ENCODE measurements around the gene TNK1. TPM values are rescaled to one million over a fixed set of nuclear protein-coding genes. Genes with fewer than 3 reads are reported as not detected.
A peak's percentile ranks its signal among the peaks of the same experiment; 100 is the strongest.
"Not testable (repeated sequence)": the region's sequence is repeated elsewhere in the genome, so short reads cannot be mapped to it uniquely, and the experiment has no call there.

TNK1 gene
- 2.6 and 4.5 TPM in 2 replicates for total RNA-seq (2014; rRNA removed; shearing (Covaris generic))

- DNase-seq (ENCODE audit: low read depth) = peak; percentile 29
Observed at GRCh38 chr17:7380855-7381683, at the start of gene TNK1. Gene TNK1, plus strand, starts transcription at chr17:7381089. Its CDS starts 1,838 bp downstream, at chr17:7382927.

- DNase-seq (ENCODE audit: low read depth) = no peak
Observed at GRCh38 chr17:7332111-7332510, 48.8 kb upstream of the TNK1 start.

- DNase-seq (ENCODE audit: low read depth) = not testable (repeated sequence)
Observed at GRCh38 chr17:7332600-7333069, 48.3 kb upstream of the TNK1 start.

DNA sequence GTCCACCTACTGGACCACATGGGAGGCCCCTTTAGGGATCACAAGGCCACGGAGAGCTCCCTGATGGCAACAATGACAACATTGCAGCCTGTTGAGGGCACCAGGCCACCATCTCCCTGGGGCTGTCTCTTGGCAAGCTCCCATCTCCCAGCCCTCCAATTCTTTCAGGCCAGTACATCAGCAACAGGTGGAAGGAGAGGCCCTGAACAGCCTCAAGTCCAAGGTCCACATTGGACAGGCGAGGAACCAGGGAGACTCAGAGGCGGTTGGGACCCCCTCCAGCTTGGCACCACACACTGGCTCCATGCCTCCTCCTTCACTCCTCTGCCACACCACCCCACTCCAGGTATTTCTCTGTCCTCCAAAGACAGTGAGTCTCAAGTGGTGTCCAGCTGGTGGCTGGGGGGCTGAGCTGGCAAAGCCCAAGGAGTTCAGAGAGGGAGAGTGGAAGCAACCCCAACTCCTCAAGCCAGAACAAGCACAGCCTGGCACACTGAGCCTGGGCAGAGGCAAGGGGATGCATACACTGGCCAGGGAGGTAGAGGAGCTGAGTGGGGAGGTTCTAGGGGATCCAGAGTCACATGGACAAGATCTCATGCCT, 45.9 kb upstream of the TNK1 start:
- no peak for DNase-seq (ENCODE audit: low read depth)

DNA sequence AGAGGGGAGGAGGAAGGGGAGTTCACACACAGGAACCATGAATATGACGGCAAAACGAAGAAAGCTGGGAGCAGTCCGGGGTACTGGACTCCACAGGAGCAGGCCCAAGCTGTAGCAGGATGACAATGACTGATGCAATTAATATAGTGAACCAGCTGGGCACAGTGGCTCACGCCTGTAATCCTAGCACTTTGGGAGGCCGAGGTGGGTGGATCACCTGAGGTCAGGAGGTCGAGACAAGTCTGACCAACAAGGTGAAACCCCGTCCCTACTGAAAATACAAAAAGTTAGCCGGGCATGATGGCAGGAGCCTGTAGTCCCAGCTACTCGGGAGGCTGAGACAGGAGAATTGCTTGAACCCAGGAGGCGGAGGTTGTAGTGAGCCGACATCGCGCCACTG, 45.1 kb upstream of the TNK1 start:
- DNase-seq (ENCODE audit: low read depth) = not testable (repeated sequence)

- DNase-seq (ENCODE audit: low read depth) = no peak
Observed at GRCh38 chr17:7336240-7337175, 44.4 kb upstream of the TNK1 start, which contains the start of gene ACAP1. Gene ACAP1, plus strand, starts transcription at chr17:7336529. Its CDS starts 206 bp downstream, at chr17:7336735.

GRCh38 chr17:7337600-7337999, 43.3 kb upstream of the TNK1 start:
- DNase-seq (ENCODE audit: low read depth) = not testable (repeated sequence)

- DNase-seq (ENCODE audit: low read depth) = no peak
Observed at GRCh38 chr17:7340179-7340578, 40.7 kb upstream of the TNK1 start.

- DNase-seq (ENCODE audit: low read depth) = no peak
Observed at GRCh38 chr17:7341842-7342241, 39.0 kb upstream of the TNK1 start.

- no peak for DNase-seq (ENCODE audit: low read depth)
Observed at GRCh38 chr17:7343250-7343649, 37.6 kb upstream of the TNK1 start.

DNA sequence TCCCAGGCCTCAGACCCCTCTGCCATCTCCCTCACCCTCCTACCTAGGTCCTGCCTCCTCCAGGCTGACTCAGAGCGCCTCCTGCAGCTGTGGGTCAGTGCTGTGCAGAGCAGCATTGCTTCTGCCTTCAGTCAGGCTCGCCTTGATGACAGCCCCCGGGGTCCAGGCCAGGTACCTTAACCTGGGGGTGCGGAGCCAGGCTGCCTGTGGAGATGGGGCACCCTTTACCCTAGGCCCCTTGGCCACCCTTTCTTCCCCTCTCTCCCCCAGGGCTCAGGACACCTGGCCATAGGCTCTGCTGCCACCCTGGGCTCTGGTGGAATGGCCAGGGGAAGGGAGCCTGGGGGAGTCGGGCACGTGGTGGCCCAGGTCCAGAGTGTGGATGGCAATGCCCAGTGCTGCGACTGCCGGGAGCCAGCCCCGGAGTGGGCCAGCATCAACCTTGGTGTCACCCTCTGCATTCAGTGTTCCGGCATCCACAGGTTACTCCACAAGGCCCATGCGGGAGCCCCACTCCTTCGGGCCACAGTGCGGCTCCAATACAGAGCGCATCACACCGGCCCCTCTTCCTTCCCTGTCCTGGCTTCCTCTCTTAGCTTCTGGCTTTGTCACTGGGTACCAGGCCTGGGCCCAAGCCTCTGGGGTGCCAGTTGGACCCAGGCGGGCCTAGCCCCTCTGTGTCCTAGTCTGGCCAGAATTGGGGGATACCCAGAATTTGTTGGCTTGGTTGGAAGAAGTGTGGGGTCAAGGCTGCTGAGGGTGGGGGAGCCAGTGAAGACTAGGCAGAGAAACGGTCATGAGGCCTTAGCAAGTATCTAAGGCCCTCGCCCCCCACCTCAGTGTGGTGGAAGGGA, 33.9 kb upstream of the TNK1 start:
- no peak for DNase-seq (ENCODE audit: low read depth)

- DNase-seq (ENCODE audit: low read depth) = no peak
Observed at GRCh38 chr17:7347630-7348477, 33.0 kb upstream of the TNK1 start.

GRCh38 chr17:7348478-7349242, 32.2 kb upstream of the TNK1 start:
- no peak for DNase-seq (ENCODE audit: low read depth)

- DNase-seq (ENCODE audit: low read depth) = peak; percentile 95
Observed at GRCh38 chr17:7351665-7352502, 29.0 kb upstream of the TNK1 start, which contains the start of gene KCTD11. Gene KCTD11, plus strand, starts transcription at chr17:7352162.

- DNase-seq (ENCODE audit: low read depth) = no peak
Observed at GRCh38 chr17:7352503-7352889, 28.4 kb upstream of the TNK1 start.

DNA sequence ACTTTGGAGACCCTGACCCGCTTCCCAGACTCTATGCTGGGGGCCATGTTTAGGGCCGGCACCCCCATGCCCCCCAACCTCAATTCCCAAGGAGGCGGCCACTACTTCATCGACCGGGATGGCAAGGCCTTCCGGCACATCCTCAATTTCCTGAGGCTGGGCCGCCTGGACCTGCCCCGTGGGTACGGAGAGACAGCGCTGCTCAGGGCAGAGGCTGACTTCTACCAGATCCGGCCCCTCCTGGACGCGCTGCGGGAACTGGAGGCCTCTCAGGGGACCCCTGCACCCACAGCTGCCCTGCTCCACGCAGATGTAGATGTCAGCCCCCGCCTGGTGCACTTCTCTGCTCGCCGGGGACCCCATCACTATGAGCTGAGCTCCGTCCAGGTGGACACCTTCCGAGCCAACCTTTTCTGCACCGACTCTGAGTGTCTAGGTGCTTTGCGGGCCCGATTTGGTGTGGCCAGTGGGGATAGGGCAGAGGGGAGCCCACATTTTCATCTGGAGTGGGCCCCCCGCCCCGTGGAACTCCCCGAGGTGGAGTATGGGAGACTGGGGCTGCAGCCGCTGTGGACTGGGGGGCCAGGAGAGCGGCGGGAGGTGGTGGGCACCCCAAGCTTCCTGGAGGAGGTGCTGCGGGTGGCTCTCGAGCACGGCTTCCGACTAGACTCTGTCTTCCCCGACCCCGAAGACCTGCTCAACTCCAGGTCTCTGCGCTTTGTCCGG, 27.8 kb upstream of the TNK1 start:
- no peak for DNase-seq (ENCODE audit: low read depth)

DNA sequence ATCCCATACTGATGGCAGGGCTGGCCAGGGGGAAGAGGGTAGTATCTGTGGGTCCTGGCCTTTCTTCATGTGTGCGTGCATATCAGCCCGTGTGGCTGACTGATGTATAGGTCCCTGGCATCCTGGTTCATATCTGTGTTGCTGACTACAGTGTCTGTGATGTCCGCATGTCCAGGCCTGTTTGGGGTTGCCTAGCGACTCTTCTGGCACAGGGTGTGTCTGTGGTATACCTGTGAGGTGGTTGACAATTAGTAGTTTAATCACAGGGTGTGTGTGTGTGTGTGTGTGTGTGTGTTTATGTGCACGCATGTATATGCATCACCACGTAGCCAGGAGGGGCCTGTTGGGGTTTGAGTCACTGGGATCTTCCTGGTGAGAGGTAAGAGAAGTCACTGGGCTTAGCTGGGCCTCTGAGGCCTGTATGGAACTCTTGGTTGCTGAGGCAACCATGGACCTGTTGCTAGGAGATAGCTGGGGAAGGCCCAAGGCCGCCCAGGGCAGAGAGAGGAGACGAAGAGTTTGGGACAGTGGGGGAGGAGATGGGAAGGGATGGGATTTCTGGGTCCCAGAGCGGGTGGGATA, 26.5 kb upstream of the TNK1 start:
- DNase-seq (ENCODE audit: low read depth) = peak; percentile 38

Measured in Daoy (cell line).